Panc1 (cell line): ENCODE measurements around the gene ADARB2. TPM values are rescaled to one million over a fixed set of nuclear protein-coding genes. Genes with fewer than 3 reads are reported as not detected.

Experiments used
- ATAC-seq: fragments of 200-7000 bp; cut with Tn5 transposase; 2 replicates; pipeline ENCODE4 v1.9.1; 2020; ENCODE audit warnings: mild to moderate bottlenecking, moderate library complexity
- BruUV-seq: library from RNA; stranded (reverse); fragments of 400-500 nt; replicated peaks from 2 replicates; lab custom pipeline; 2021; lab: Mats Ljungman, UMichigan
- CTCF ChIA-PET: fragments of 300-600 bp; sonication (Branson Sonifier 250); formaldehyde crosslinking; loops from one replicate; lab custom pipeline; 2022; ENCODE audit warnings: antibody characterized with exemption; lab: Charles Lee
- POLR2A ChIA-PET: fragments of 300-600 bp; sonication (Branson Sonifier 250); formaldehyde crosslinking; loops from one replicate; lab custom pipeline; 2022; ENCODE audit warnings: antibody characterized with exemption; lab: Charles Lee
- DNase-seq: peaks from one replicate; pipeline ENCODE4 v3.0.0-alpha.2; 2010; ENCODE audit warnings: low read depth, low spot score
- H3K27ac ChIP-seq: 2 replicates; pipeline ENCODE4 v1.5.1; 2011; ENCODE audit warnings: mild to moderate bottlenecking, low read length, inconsistent platforms
- H3K27me3 ChIP-seq: fragments of 200-500 bp; sonication (Bioruptor generic); 2 replicates; pipeline ENCODE4 v1.6.0; 2014; ENCODE audit warnings: low read length, inconsistent platforms; ENCODE audit not compliant: control insufficient read depth, insufficient read depth
- H3K36me3 ChIP-seq: fragments of 200-500 bp; sonication (Bioruptor generic); 2 replicates; pipeline ENCODE4 v1.5.1; 2014; ENCODE audit warnings: inconsistent platforms, mild to moderate bottlenecking, low read length, moderate library complexity; ENCODE audit not compliant: control insufficient read depth, insufficient read depth
- H3K4me1 ChIP-seq: 2 replicates; pipeline ENCODE4 v1.5.1; 2011; ENCODE audit warnings: inconsistent platforms, mild to moderate bottlenecking, low read length, moderate library complexity; ENCODE audit not compliant: control insufficient read depth, insufficient read depth
- H3K4me3 ChIP-seq, 2 experiments: 2 replicates each; pipeline ENCODE4 v1.5.1; 2011 to 2012; ENCODE audit warnings: low read depth in 2 of 2, low read length in 2 of 2, mild to moderate bottlenecking in 2 of 2, inconsistent platforms in 1 of 2, moderate library complexity in 1 of 2
- H3K9me3 ChIP-seq: fragments of 200-500 bp; sonication (Bioruptor generic); 2 replicates; pipeline ENCODE4 v1.5.1; 2014; ENCODE audit warnings: low read depth, mild to moderate bottlenecking, inconsistent platforms, low read length, moderate library complexity; ENCODE audit not compliant: control insufficient read depth, insufficient read depth
- CTCF ChIP-seq: fragments of 450-650 bp; IDR thresholded peaks from 2 replicates; pipeline ENCODE4 v1.5.1; 2017; ENCODE audit warnings: mild to moderate bottlenecking
- POLR2AphosphoS5 ChIP-seq: IDR thresholded peaks from 2 replicates; pipeline ENCODE4 v1.6.1; 2012; ENCODE audit warnings: mild to moderate bottlenecking, low read depth, low read length, moderate library complexity
- REST ChIP-seq, 2 experiments: IDR thresholded peaks; 2 replicates each; pipeline ENCODE4 v1.6.1; 2011 to 2012; ENCODE audit warnings: low read depth in 2 of 2, control low read depth in 1 of 2, low read length in 1 of 2, mild to moderate bottlenecking in 1 of 2, moderate library complexity in 1 of 2; ENCODE audit not compliant: insufficient read depth in 1 of 2
- SIN3A ChIP-seq: IDR thresholded peaks from 2 replicates; pipeline ENCODE4 v1.6.1; 2012; ENCODE audit warnings: low read depth, mild to moderate bottlenecking, low read length, moderate library complexity, borderline replicate concordance; ENCODE audit not compliant: insufficient read depth
- TCF7L2 ChIP-seq: IDR thresholded peaks from 2 replicates; pipeline ENCODE4 v1.6.1; 2011; ENCODE audit warnings: mild to moderate bottlenecking, low read depth, low read length, inconsistent platforms
- in situ Hi-C: cut with HindIII; loops from 2 replicates; pipeline ENCODE4 v1.10.0; 2016; ENCODE audit warnings: low sequenced_read_pairs, low pct_unique_long_range_greater_than_20kb
- intact Hi-C: fragments of 100-400 bp; cut with micrococcal nuclease; formaldehyde crosslinking; loops from one replicate; pipeline ENCODE4 v1.10.0; 2022; ENCODE audit not compliant: unreplicated experiment
- total RNA-seq: library from RNA; stranded (reverse); gene quantifications from one replicate; pipeline ENCODE4 v1.2.1, GENCODE V29; 2021; ENCODE audit not compliant: unreplicated experiment

The ADARB2 gene
- total RNA-seq, 1 experiment from 2014 or later: 0.31 TPM

GRCh38 chr10:1543596-1543995 is 193.7 kb downstream of the ADARB2 start:
- H3K4me3 ChIP-seq: no peak overlapping the region
- CTCF ChIA-PET: no interaction called here
- H3K36me3 ChIP-seq: no peaks in the 10 kb centered on the region
- no peaks in the 10 kb centered on the region; the same call in 1 of the 2 replicates for H3K27me3 ChIP-seq
- no peak for ATAC-seq
- TF ChIP-seq POLR2AphosphoS5: no peak
- no peak for TF ChIP-seq TCF7L2
- no peak for TF ChIP-seq REST (IDR thresholded peaks at IDR 0.05; ENCODE audit: insufficient read depth in 1 of 2, low read depth in 2 of 2, low read length in 1 of 2)
- no peak for TF ChIP-seq SIN3A
- no peak for TF ChIP-seq CTCF
- H3K9me3 ChIP-seq: no peaks in the 10 kb centered on the region
- DNase-seq: no peak
- H3K27ac ChIP-seq: no peak overlapping the region
- intact Hi-C loops (no loop called here), in situ Hi-C loops (no loop called here)
- POLR2A ChIA-PET: no interaction called here
- no peaks in the 10 kb centered on the region for H3K4me1 ChIP-seq
- BruUV-seq: no TSS peak

GRCh38 chr10:1542941-1543340 is 194.4 kb downstream of the ADARB2 start:
- intact Hi-C loops (no loop called here), in situ Hi-C loops (no loop called here)
- Histone ChIP-seq H3K4me1 (no peaks in the 10 kb centered on the region), H3K27me3 (no peaks in the 10 kb centered on the region; the same call in 1 of the 2 replicates), H3K36me3 (no peaks in the 10 kb centered on the region), H3K27ac (no peak overlapping the region), H3K4me3 (no peak overlapping the region), H3K9me3 (no peaks in the 10 kb centered on the region)
- no peak for ATAC-seq
- TF ChIP-seq REST (IDR thresholded peaks at IDR 0.05; ENCODE audit: insufficient read depth in 1 of 2, low read depth in 2 of 2, low read length in 1 of 2) (no peak), SIN3A (no peak), CTCF (no peak), POLR2AphosphoS5 (no peak), TCF7L2 (no peak)
- POLR2A ChIA-PET: no interaction called here
- BruUV-seq: no TSS peak
- no peak for DNase-seq
- CTCF ChIA-PET: no interaction called here
